HCT116 (cell line): ENCODE results near the gene INF2. TPM values are rescaled to one million over a fixed set of nuclear protein-coding genes. Genes with fewer than 3 reads are reported as not detected.

Experiments used
- ATAC-seq: fragments of 200-7000 bp; cut with Tn5 transposase; 2 replicates; pipeline ENCODE4 v1.9.1; 2020; ENCODE audit warnings: mild to moderate bottlenecking, moderate library complexity
- BruUV-seq: library from RNA; stranded (reverse); fragments of 400-500 nt; replicated peaks from 2 replicates; lab custom pipeline; 2021; lab: Mats Ljungman, UMichigan
- CTCF ChIA-PET: fragments of 300-600 bp; sonication (Branson Sonifier 250); formaldehyde crosslinking; loops from one replicate; lab custom pipeline; 2021; ENCODE audit warnings: antibody characterized with exemption; lab: Charles Lee
- POLR2A ChIA-PET: fragments of 300-600, 350-600 bp; sonication (Branson Sonifier 250); formaldehyde crosslinking; loops from one replicate; lab custom pipeline; 2021; ENCODE audit warnings: antibody characterized with exemption; lab: Charles Lee
- RAD21 ChIA-PET, 2 experiments: fragments of 300-600 bp; sonication (Branson Sonifier 250); formaldehyde crosslinking; loops; one replicate each; lab custom pipeline; 2023; ENCODE audit warnings: low total read pairs in 2 of 2; ENCODE audit not compliant: uncharacterized antibody in 2 of 2, unreplicated experiment in 2 of 2, low non-redundant PET in 1 of 2; lab: Charles Lee
- DNase-seq: peaks from one replicate; pipeline ENCODE4 v3.0.0-alpha.2; 2010; ENCODE audit warnings: low read depth, low spot score
- H2AFZ ChIP-seq: fragments of 200-600 bp; shearing (Covaris generic), sonication (generic); 2 replicates; pipeline ENCODE4 v1.6.1; 2017; ENCODE audit warnings: low read depth, mixed run types, mixed read lengths, antibody characterized with exemption, low read length; ENCODE audit not compliant: poor library complexity, severe bottlenecking
- H3K27ac ChIP-seq: 2 replicates; pipeline ENCODE4 v1.5.1; 2012; ENCODE audit warnings: low read depth, low read length
- H3K27me3 ChIP-seq: fragments of 200-600 bp; sonication (generic); 2 replicates; pipeline ENCODE4 v1.6.1; 2016; ENCODE audit warnings: mixed run types, low read length, mixed read lengths; ENCODE audit not compliant: insufficient read depth
- H3K36me3 ChIP-seq, 2 experiments: fragments of 200-500 bp in 1 of 2; fragments of 200-600 bp in 1 of 2; sonication (Bioruptor generic) in 1 of 2; sonication (generic) in 1 of 2; 2 replicates each; pipeline versions ENCODE4 v1.5.1 to v1.6.1; 2014 to 2016; ENCODE audit warnings: low read length in 2 of 2, inconsistent platforms in 1 of 2, mixed read lengths in 1 of 2, mixed run types in 1 of 2; ENCODE audit not compliant: insufficient read depth in 2 of 2, control insufficient read depth in 1 of 2
- H3K4me1 ChIP-seq, 2 experiments: fragments of 200-600 bp in 1 of 2; sonication (generic) in 1 of 2; 2 replicates each; pipeline versions ENCODE4 v1.5.1 to v1.6.1; 2012 to 2017; ENCODE audit warnings: low read length in 2 of 2, inconsistent platforms in 1 of 2, mild to moderate bottlenecking in 1 of 2, mixed read lengths in 1 of 2, mixed run types in 1 of 2, moderate library complexity in 1 of 2; ENCODE audit not compliant: insufficient read depth in 2 of 2, control insufficient read depth in 1 of 2
- H3K4me2 ChIP-seq: fragments of 200-600 bp; sonication (generic); 2 replicates; pipeline ENCODE4 v1.6.1; 2017; ENCODE audit warnings: mixed run types, low read length, mixed read lengths
- H3K4me3 ChIP-seq, 2 experiments: fragments of 200-600 bp in 1 of 2; sonication (generic) in 1 of 2; replicated peaks in 1 of 2; 2 replicates each; pipeline ENCODE4 v1.5.1; 2011 to 2016; ENCODE audit warnings: low read length in 2 of 2, control low read depth in 1 of 2, low read depth in 1 of 2, mild to moderate bottlenecking in 1 of 2, mixed read lengths in 1 of 2, mixed run types in 1 of 2
- H3K79me2 ChIP-seq: fragments of 200-600 bp; sonication (generic); 2 replicates; pipeline ENCODE4 v1.6.1; 2017; ENCODE audit warnings: mild to moderate bottlenecking, mixed run types, low read length, moderate library complexity, mixed read lengths; ENCODE audit not compliant: insufficient read depth
- H3K9ac ChIP-seq: fragments of 200-600 bp; sonication (generic); 2 replicates; pipeline ENCODE4 v1.6.1; 2016; ENCODE audit warnings: low read length, mixed read lengths
- H3K9me2 ChIP-seq: fragments of 200-600 bp; sonication (generic), shearing (Covaris generic); 2 replicates; pipeline ENCODE4 v1.6.1; 2017; ENCODE audit warnings: mixed run types, mild to moderate bottlenecking, moderate library complexity; ENCODE audit not compliant: insufficient read depth
- H3K9me3 ChIP-seq, 2 experiments: fragments of 200-500 bp in 1 of 2; fragments of 200-600 bp in 1 of 2; sonication (Bioruptor generic) in 1 of 2; sonication (generic) in 1 of 2; 2 replicates each; pipeline ENCODE4 v1.6.1; 2014 to 2017; ENCODE audit warnings: low read length in 2 of 2, mixed read lengths in 2 of 2, inconsistent platforms in 1 of 2, low read depth in 1 of 2, mild to moderate bottlenecking in 1 of 2, mixed run types in 1 of 2, moderate library complexity in 1 of 2; ENCODE audit not compliant: control insufficient read depth in 1 of 2, insufficient read depth in 1 of 2
- H4K20me1 ChIP-seq: fragments of 200-600 bp; sonication (generic), shearing (Covaris generic); 2 replicates; pipeline ENCODE4 v1.6.1; 2017; ENCODE audit warnings: mixed run types, mild to moderate bottlenecking, moderate library complexity; ENCODE audit not compliant: insufficient read depth
- CBX3 ChIP-seq: IDR thresholded peaks from 2 replicates; pipeline ENCODE4 v1.6.1; 2012; ENCODE audit warnings: low read depth
- EGR1 ChIP-seq: IDR thresholded peaks from 2 replicates; pipeline ENCODE4 v1.6.1; 2012; ENCODE audit warnings: low read depth
- EZH2phosphoT487 ChIP-seq: fragments of 200-600 bp; IDR thresholded peaks from 2 replicates; pipeline ENCODE4 v1.6.1; 2018; ENCODE audit warnings: antibody characterized with exemption, borderline replicate concordance
- JUND ChIP-seq: IDR thresholded peaks from 2 replicates; pipeline ENCODE4 v1.6.1; 2012
- POLR2A ChIP-seq: IDR thresholded peaks from 2 replicates; pipeline ENCODE4 v1.7.0; 2011; ENCODE audit warnings: borderline replicate concordance; ENCODE audit not compliant: insufficient read depth, insufficient read length; ENCODE audit errors: extremely low read depth
- POLR2AphosphoS5 ChIP-seq: IDR thresholded peaks from 2 replicates; pipeline ENCODE4 v1.6.1; 2011; ENCODE audit warnings: mild to moderate bottlenecking, low read depth, low read length, moderate library complexity
- RAD21 ChIP-seq: IDR thresholded peaks from 2 replicates; pipeline ENCODE4 v1.6.1; 2012; ENCODE audit warnings: low read depth, mild to moderate bottlenecking
- SIN3A ChIP-seq: IDR thresholded peaks from 2 replicates; pipeline ENCODE4 v1.6.1; 2012; ENCODE audit warnings: low read depth
- SP1 ChIP-seq: IDR thresholded peaks from 2 replicates; pipeline ENCODE4 v1.6.1; 2012; ENCODE audit warnings: low read depth
- SRF ChIP-seq: IDR thresholded peaks from 2 replicates; pipeline ENCODE4 v1.6.1; 2012; ENCODE audit warnings: low read depth
- TCF7L2 ChIP-seq: IDR thresholded peaks from 2 replicates; pipeline ENCODE4 v1.7.0; 2011; ENCODE audit warnings: borderline replicate concordance, inconsistent platforms; ENCODE audit not compliant: insufficient read depth, insufficient read length; ENCODE audit errors: extremely low read depth
- YY1 ChIP-seq: IDR thresholded peaks from 2 replicates; pipeline ENCODE4 v1.6.1; 2011; ENCODE audit warnings: low read length, low read depth, moderate library complexity, mild to moderate bottlenecking; ENCODE audit not compliant: insufficient replicate concordance; ENCODE audit errors: extremely low read depth
- ZBTB33 ChIP-seq: IDR thresholded peaks from 2 replicates; pipeline ENCODE4 v1.6.1; 2011; ENCODE audit warnings: mild to moderate bottlenecking, low read length, moderate library complexity; ENCODE audit not compliant: insufficient replicate concordance; ENCODE audit errors: extremely low read depth
- ZNF274 ChIP-seq: fragments of 200-500 bp; sonication (Bioruptor generic); IDR thresholded peaks from 2 replicates; pipeline ENCODE4 v1.6.1; 2014; ENCODE audit warnings: mild to moderate bottlenecking, low read depth, low read length, inconsistent platforms
- intact Hi-C: fragments of 100-400 bp; cut with micrococcal nuclease; formaldehyde crosslinking; loops from 2 replicates; pipeline ENCODE4 v1.10.0; 2022
- total RNA-seq: library from RNA; stranded (reverse); gene quantifications from one replicate; pipeline ENCODE4 v1.2.1, GENCODE V29; 2021; ENCODE audit not compliant: unreplicated experiment
- TF ChIP-seq, protein P1 (sequence below), 3 experiments: fragments of 200-600 bp in 1 of 3; sonication (generic) in 1 of 3; IDR thresholded peaks in 2 of 3; conservative IDR thresholded peaks in 1 of 3; 2 replicates each; pipeline ENCODE4 v1.5.1; 2012 to 2017; ENCODE audit warnings: low read depth in 2 of 3, low read length in 2 of 3, antibody characterized with exemption in 1 of 3, borderline replicate concordance in 1 of 3, control low read depth in 1 of 3, mild to moderate bottlenecking in 1 of 3, mixed read lengths in 1 of 3, mixed run types in 1 of 3, moderate library complexity in 1 of 3; ENCODE audit not compliant: insufficient read depth in 1 of 3
- TF ChIP-seq, protein P2 (sequence below): IDR thresholded peaks from 2 replicates; pipeline ENCODE4 v1.6.1; 2012
- TF ChIP-seq, protein P3 (sequence below): IDR thresholded peaks from 2 replicates; pipeline ENCODE4 v1.6.1; 2012
- TF ChIP-seq, protein P4 (sequence below): IDR thresholded peaks from 2 replicates; pipeline ENCODE4 v1.6.1; 2012; ENCODE audit warnings: low read depth

INF2 gene
- total RNA-seq, 1 experiment from 2014 or later = 95.8 TPM

DNA sequence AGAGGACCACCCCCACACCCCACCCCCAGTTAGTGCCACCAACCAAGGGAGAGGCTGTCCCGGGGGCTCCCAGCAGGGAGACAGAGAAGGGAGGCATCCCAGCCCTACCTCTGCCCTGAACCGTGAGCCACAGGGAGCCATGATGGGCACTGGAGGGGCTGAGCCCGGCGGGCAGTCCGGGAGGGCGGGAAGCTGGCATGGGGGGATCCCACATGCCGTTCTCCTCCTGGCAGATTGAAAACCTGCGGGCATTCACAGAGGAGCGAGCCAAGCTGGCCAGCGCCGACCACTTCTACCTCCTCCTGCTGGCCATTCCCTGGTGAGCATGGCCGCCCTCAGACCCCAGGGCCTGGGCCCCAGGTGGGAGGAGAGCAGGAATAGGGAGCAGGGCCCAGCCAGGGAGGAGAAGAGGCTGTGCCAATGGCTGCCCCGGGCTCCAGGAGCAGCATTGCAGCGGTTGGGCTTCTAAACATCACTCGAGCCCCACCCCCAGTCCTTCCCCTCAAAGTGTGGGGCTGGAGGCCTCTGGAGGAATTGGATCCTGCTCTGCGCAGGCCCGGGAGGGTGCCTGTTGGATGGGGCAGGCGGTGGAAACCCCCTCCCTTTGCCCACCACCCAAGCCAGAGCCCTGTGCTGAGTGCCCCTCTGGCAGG lies 20.1 kb downstream of the INF2 start:
- H3K4me1 ChIP-seq = peaks cover 0 to 10% of the 10 kb centered on the region in 2 experiments; a peak in 2 of 4 replicates
- RAD21 ChIA-PET = no interaction called here
- no peaks in the 10 kb centered on the region for H3K79me2 ChIP-seq
- no peaks in the 10 kb centered on the region for H3K27me3 ChIP-seq
- peaks cover 10 to 42% of the 10 kb centered on the region in 2 experiments; a peak in 3 of 4 replicates for H3K36me3 ChIP-seq
- ATAC-seq (no peak), DNase-seq (no peak)
- H3K4me3 ChIP-seq = no peak overlapping the region
- intact Hi-C loops = no loop called here
- TF ChIP-seq SP1 = no peak
- TF ChIP-seq SIN3A = no peak
- no peak for TF ChIP-seq ZNF274
- TF ChIP-seq YY1 = no peak
- no peak for TF ChIP-seq EGR1
- no peak for TF ChIP-seq TCF7L2
- TF ChIP-seq, protein P1, sequence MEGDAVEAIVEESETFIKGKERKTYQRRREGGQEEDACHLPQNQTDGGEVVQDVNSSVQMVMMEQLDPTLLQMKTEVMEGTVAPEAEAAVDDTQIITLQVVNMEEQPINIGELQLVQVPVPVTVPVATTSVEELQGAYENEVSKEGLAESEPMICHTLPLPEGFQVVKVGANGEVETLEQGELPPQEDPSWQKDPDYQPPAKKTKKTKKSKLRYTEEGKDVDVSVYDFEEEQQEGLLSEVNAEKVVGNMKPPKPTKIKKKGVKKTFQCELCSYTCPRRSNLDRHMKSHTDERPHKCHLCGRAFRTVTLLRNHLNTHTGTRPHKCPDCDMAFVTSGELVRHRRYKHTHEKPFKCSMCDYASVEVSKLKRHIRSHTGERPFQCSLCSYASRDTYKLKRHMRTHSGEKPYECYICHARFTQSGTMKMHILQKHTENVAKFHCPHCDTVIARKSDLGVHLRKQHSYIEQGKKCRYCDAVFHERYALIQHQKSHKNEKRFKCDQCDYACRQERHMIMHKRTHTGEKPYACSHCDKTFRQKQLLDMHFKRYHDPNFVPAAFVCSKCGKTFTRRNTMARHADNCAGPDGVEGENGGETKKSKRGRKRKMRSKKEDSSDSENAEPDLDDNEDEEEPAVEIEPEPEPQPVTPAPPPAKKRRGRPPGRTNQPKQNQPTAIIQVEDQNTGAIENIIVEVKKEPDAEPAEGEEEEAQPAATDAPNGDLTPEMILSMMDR (IDR thresholded peaks at IDR 0.05 in 2 of 3, conservative IDR thresholded peaks at IDR 0.05 in 1 of 3; ENCODE audit: borderline replicate concordance in 1 of 3, insufficient read depth in 1 of 3, low read depth in 2 of 3, low read length in 2 of 3) = no peak
- TF ChIP-seq ZBTB33 = no peak
- TF ChIP-seq EZH2phosphoT487 = no peak
- no peak for TF ChIP-seq JUND
- TF ChIP-seq POLR2AphosphoS5 = no peak
- no peak for TF ChIP-seq RAD21
- TF ChIP-seq CBX3 = no peak
- TF ChIP-seq, protein P2, sequence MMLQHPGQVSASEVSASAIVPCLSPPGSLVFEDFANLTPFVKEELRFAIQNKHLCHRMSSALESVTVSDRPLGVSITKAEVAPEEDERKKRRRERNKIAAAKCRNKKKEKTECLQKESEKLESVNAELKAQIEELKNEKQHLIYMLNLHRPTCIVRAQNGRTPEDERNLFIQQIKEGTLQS = no peak
- TF ChIP-seq SRF = no peak
- TF ChIP-seq, protein P3, sequence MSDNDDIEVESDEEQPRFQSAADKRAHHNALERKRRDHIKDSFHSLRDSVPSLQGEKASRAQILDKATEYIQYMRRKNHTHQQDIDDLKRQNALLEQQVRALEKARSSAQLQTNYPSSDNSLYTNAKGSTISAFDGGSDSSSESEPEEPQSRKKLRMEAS = no peak
- no peak for TF ChIP-seq POLR2A
- TF ChIP-seq, protein P4, sequence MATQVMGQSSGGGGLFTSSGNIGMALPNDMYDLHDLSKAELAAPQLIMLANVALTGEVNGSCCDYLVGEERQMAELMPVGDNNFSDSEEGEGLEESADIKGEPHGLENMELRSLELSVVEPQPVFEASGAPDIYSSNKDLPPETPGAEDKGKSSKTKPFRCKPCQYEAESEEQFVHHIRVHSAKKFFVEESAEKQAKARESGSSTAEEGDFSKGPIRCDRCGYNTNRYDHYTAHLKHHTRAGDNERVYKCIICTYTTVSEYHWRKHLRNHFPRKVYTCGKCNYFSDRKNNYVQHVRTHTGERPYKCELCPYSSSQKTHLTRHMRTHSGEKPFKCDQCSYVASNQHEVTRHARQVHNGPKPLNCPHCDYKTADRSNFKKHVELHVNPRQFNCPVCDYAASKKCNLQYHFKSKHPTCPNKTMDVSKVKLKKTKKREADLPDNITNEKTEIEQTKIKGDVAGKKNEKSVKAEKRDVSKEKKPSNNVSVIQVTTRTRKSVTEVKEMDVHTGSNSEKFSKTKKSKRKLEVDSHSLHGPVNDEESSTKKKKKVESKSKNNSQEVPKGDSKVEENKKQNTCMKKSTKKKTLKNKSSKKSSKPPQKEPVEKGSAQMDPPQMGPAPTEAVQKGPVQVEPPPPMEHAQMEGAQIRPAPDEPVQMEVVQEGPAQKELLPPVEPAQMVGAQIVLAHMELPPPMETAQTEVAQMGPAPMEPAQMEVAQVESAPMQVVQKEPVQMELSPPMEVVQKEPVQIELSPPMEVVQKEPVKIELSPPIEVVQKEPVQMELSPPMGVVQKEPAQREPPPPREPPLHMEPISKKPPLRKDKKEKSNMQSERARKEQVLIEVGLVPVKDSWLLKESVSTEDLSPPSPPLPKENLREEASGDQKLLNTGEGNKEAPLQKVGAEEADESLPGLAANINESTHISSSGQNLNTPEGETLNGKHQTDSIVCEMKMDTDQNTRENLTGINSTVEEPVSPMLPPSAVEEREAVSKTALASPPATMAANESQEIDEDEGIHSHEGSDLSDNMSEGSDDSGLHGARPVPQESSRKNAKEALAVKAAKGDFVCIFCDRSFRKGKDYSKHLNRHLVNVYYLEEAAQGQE = no peak
- POLR2A ChIA-PET = no interaction called here
- H3K4me2 ChIP-seq = no peak overlapping the region
- H3K27ac ChIP-seq = no peak overlapping the region
- H2AFZ ChIP-seq = no peak overlapping the region
- BruUV-seq = no TSS peak
- no peaks in the 10 kb centered on the region for H3K9me3 ChIP-seq
- H3K9me2 ChIP-seq = no peaks in the 10 kb centered on the region
- CTCF ChIA-PET = interaction anchor here (0.6 to 1.4 kb wide), 5 partner anchors 13 to 59 kb away, joined by 3 to 5 read pairs (median 4); no protein-coding TSS in a partner anchor
- H3K9ac ChIP-seq = no peak overlapping the region
- no peaks in the 10 kb centered on the region for H4K20me1 ChIP-seq
